Liver (tissue), 9 donors: ENCODE data around the gene MARS1. TPM values are rescaled to one million over a fixed set of nuclear protein-coding genes. Genes with fewer than 3 reads are reported as not detected.

ENCODE experiments used
- DNase-seq: peaks from one replicate; pipeline ENCODE4 v3.0.0-alpha.2; 2017; ENCODE audit warnings: low spot score
- H3K27ac ChIP-seq, 2 donors: one replicate each; pipeline ENCODE4 v1.7.0; 2013; ENCODE audit warnings: inconsistent platforms in 2 of 2, low read length in 2 of 2, control low read depth in 1 of 2, low read depth in 1 of 2, mild to moderate bottlenecking in 1 of 2
- H3K27me3 ChIP-seq, 4 donors: one replicate each; pipeline versions ENCODE4 v1.6.1 to v1.7.0; 2013; ENCODE audit warnings: low read length in 3 of 4, inconsistent platforms in 1 of 4, mild to moderate bottlenecking in 1 of 4, moderate library complexity in 1 of 4; ENCODE audit not compliant: control insufficient read depth in 4 of 4, insufficient read depth in 4 of 4
- H3K36me3 ChIP-seq, 4 donors: one replicate each; pipeline versions ENCODE4 v1.6.1 to v1.7.0; 2013; ENCODE audit warnings: low read length in 3 of 4, mild to moderate bottlenecking in 3 of 4, low read depth in 1 of 4, moderate library complexity in 1 of 4; ENCODE audit not compliant: control insufficient read depth in 4 of 4, insufficient read depth in 3 of 4
- H3K4me1 ChIP-seq, 4 donors: one replicate each; pipeline versions ENCODE4 v1.6.1 to v1.7.0; 2013; ENCODE audit warnings: low read length in 3 of 4, mild to moderate bottlenecking in 3 of 4, moderate library complexity in 1 of 4; ENCODE audit not compliant: control insufficient read depth in 4 of 4, insufficient read depth in 4 of 4
- H3K4me3 ChIP-seq, 3 donors: one replicate each; pipeline versions ENCODE4 v1.6.1 to v1.7.0; 2013; ENCODE audit warnings: low read length in 3 of 3, control low read depth in 1 of 3, low read depth in 1 of 3, mild to moderate bottlenecking in 1 of 3
- H3K9ac ChIP-seq, 2 donors: one replicate each; pipeline ENCODE4 v1.7.0; 2013; ENCODE audit warnings: low read length in 2 of 2, mild to moderate bottlenecking in 2 of 2, moderate library complexity in 2 of 2, control low read depth in 1 of 2, low read depth in 1 of 2
- H3K9me3 ChIP-seq, 4 donors: one replicate each; pipeline versions ENCODE4 v1.6.1 to v1.7.0; 2013; ENCODE audit warnings: low read length in 3 of 4; ENCODE audit not compliant: control insufficient read depth in 4 of 4
- EGR1 ChIP-seq, 2 donors: IDR thresholded peaks; 2 replicates each; pipeline ENCODE4 v1.6.1; 2016 to 2018; ENCODE audit warnings: antibody characterized with exemption in 2 of 2, low read depth in 2 of 2
- FOXA1 ChIP-seq: IDR thresholded peaks from 2 replicates; pipeline ENCODE4 v1.6.1; 2016; ENCODE audit warnings: antibody characterized with exemption
- GABPA ChIP-seq, 2 donors: IDR thresholded peaks in 1 of 2; conservative IDR thresholded peaks in 1 of 2; 2 replicates each; pipeline ENCODE4 v1.6.1; 2016; ENCODE audit warnings: antibody characterized with exemption in 2 of 2, mild to moderate bottlenecking in 1 of 2, moderate library complexity in 1 of 2
- HNF4A ChIP-seq, 2 donors: conservative IDR thresholded peaks; 2 replicates each; pipeline ENCODE4 v1.6.1; 2016; ENCODE audit warnings: antibody characterized with exemption in 2 of 2, mild to moderate bottlenecking in 2 of 2
- HNF4G ChIP-seq: IDR thresholded peaks from 2 replicates; pipeline ENCODE4 v1.6.1; 2016; ENCODE audit warnings: antibody characterized with exemption
- JUND ChIP-seq, 2 donors: IDR thresholded peaks; 2 replicates each; pipeline ENCODE4 v1.6.1; 2016; ENCODE audit warnings: antibody characterized with exemption in 2 of 2
- NR2F2 ChIP-seq: IDR thresholded peaks from 2 replicates; pipeline ENCODE4 v1.6.1; 2016; ENCODE audit warnings: antibody characterized with exemption
- RAD21 ChIP-seq, 2 donors: IDR thresholded peaks; 2 replicates each; pipeline ENCODE4 v1.6.1; 2016; ENCODE audit warnings: antibody characterized with exemption in 2 of 2, mild to moderate bottlenecking in 2 of 2
- RXRA ChIP-seq, 2 donors: IDR thresholded peaks; 2 replicates each; pipeline ENCODE4 v1.6.1; 2017 to 2018; ENCODE audit warnings: antibody characterized with exemption in 2 of 2, mild to moderate bottlenecking in 1 of 2
- SP1 ChIP-seq: IDR thresholded peaks from 2 replicates; pipeline ENCODE4 v1.6.1; 2018; ENCODE audit warnings: antibody characterized with exemption, mild to moderate bottlenecking
- WGBS: extraction: QIAGEN DNeasy Blood & Tissue Kit; methylation state at CpG from one replicate; pipeline ENCODE4 v1.1.7; 2013; 5-methylcytosine and 5-hydroxymethylcytosine counted together
- polyA plus RNA-seq, 2 donors: library from polyadenylated mRNA; stranded (reverse) in 1 of 2; unstranded in 1 of 2; fragments of 200-250 nt in 1 of 2; fragments of >200 nt in 1 of 2; fragmentation: Nextera tagmentation in 1 of 2; extraction: Ambion mirVana in 1 of 2; gene quantifications; one replicate each; pipeline versions ENCODE4 v1.2.1 to v1.2.3, GENCODE V29; 2013 to 2015
- total RNA-seq, 2 donors: library from RNA; depleted of rRNA; stranded (reverse); fragments of >200 nt; gene quantifications; one replicate each; pipeline ENCODE4 v1.2.3, GENCODE V29; 2014
- TF ChIP-seq, protein P1 (sequence below): IDR thresholded peaks from 2 replicates; pipeline ENCODE4 v1.6.1; 2016; ENCODE audit warnings: antibody characterized with exemption
- TF ChIP-seq, protein P2 (sequence below): IDR thresholded peaks from 2 replicates; pipeline ENCODE4 v1.6.1; 2016; ENCODE audit warnings: antibody characterized with exemption
- TF ChIP-seq, protein P3 (sequence below): IDR thresholded peaks from 2 replicates; pipeline ENCODE4 v1.6.1; 2016; ENCODE audit warnings: antibody characterized with exemption, mild to moderate bottlenecking
- TF ChIP-seq, protein P4 (sequence below): IDR thresholded peaks from 2 replicates; pipeline ENCODE4 v1.6.1; 2016; ENCODE audit warnings: antibody characterized with exemption
- donor health status: healthy.
- donor health status: healthy.
- donor health status: healthy.
- donor health status: healthy.
- donor health status: healthy.

MARS1 gene
- total and polyA plus RNA-seq, 4 donors = 43.9 to 83.3 (median 56.0) TPM

DNA sequence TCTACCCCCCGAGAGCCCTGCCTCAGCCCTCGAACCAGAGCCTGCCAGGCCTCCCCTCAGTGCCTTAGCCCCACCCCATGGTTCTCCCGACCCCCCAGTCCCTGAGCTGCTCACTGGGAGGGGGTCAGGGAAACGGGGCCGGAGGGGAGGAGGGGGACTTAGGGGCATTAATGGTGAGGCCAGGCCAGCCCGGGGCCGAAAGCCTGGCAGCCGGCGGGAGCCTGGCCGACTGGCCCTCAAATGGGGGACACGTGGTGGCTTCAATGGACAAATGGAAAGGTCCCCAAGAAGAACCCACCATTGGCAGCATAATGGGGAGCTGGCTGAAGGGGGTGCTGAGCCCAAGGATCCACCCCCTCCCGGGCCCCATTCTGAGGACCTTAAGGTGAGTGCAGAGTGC lies 40.3 kb downstream of the MARS1 start:
- Histone ChIP-seq H3K27me3 (no peaks in the 10 kb centered on the region), H3K36me3 (peaks cover 21 to 65% (median 47%) of the 10 kb centered on the region in 4 donors), H3K27ac (no peak overlapping the region), H3K9me3 (no peaks in the 10 kb centered on the region), H3K9ac (no peak overlapping the region), H3K4me1 (peaks cover 7 to 19% (median 17%) of the 10 kb centered on the region in 4 donors), H3K4me3 (no peak overlapping the region)
- TF ChIP-seq, protein P1, sequence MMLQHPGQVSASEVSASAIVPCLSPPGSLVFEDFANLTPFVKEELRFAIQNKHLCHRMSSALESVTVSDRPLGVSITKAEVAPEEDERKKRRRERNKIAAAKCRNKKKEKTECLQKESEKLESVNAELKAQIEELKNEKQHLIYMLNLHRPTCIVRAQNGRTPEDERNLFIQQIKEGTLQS = no peak
- TF ChIP-seq GABPA (IDR thresholded peaks at IDR 0.05 in 1 of 2, conservative IDR thresholded peaks at IDR 0.05 in 1 of 2) (no peak), JUND (IDR thresholded peaks at IDR 0.05) (no peak), HNF4G (no peak), EGR1 (IDR thresholded peaks at IDR 0.05; ENCODE audit: low read depth in 2 of 2) (no peak), RAD21 (IDR thresholded peaks at IDR 0.05) (no peak), RXRA (IDR thresholded peaks at IDR 0.05) (no peak)
- TF ChIP-seq, protein P2, sequence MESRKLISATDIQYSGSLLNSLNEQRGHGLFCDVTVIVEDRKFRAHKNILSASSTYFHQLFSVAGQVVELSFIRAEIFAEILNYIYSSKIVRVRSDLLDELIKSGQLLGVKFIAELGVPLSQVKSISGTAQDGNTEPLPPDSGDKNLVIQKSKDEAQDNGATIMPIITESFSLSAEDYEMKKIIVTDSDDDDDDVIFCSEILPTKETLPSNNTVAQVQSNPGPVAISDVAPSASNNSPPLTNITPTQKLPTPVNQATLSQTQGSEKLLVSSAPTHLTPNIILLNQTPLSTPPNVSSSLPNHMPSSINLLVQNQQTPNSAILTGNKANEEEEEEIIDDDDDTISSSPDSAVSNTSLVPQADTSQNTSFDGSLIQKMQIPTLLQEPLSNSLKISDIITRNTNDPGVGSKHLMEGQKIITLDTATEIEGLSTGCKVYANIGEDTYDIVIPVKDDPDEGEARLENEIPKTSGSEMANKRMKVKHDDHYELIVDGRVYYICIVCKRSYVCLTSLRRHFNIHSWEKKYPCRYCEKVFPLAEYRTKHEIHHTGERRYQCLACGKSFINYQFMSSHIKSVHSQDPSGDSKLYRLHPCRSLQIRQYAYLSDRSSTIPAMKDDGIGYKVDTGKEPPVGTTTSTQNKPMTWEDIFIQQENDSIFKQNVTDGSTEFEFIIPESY = no peak
- 94% methylated on average over 12 of the region's 12 CpGs for WGBS
- no peak for DNase-seq

DNA sequence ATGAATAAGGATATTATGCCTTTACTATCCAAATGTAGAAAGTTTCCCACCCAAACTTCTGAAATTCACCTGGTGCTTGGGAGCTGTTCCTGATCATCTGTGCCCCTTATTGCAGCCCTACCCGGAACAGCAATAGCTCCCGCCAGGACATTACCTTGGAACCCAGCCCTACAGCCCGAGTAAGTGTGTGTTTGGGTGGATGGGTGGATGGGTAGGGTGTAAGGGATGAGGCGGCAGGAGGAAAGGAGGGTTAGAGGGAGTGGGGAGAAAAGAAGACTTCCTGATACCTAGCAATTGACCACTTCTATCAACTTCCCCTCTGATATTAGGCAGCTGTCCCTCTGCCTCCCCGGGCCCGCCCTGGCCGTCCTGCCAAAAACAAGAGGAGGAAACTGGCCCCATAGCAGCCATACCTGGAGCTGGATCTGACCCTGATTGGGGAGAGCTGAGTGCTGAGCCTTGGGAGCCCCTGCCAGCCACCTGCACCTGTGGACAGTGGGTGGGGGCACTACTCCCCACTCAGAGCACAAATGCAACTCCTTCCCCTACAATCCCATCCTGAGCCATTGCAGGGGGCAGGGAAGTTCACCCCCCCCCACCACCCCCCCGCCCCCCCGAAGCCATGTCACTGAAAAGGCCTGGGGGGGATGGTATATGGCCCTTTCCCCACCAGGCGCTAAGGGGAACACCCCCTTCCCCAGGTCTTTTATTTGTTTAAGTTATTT lies 41.1 kb downstream of the MARS1 start:
- DNase-seq = no peak
- TF ChIP-seq HNF4G (no peak), FOXA1 (no peak), HNF4A (conservative IDR thresholded peaks at IDR 0.05) (no peak), SP1 (no peak), NR2F2 (no peak), JUND (IDR thresholded peaks at IDR 0.05) (no peak), RXRA (IDR thresholded peaks at IDR 0.05) (no peak)
- TF ChIP-seq, protein P1 = no peak
- 83% methylated on average over 10 of the region's 10 CpGs for WGBS

DNA sequence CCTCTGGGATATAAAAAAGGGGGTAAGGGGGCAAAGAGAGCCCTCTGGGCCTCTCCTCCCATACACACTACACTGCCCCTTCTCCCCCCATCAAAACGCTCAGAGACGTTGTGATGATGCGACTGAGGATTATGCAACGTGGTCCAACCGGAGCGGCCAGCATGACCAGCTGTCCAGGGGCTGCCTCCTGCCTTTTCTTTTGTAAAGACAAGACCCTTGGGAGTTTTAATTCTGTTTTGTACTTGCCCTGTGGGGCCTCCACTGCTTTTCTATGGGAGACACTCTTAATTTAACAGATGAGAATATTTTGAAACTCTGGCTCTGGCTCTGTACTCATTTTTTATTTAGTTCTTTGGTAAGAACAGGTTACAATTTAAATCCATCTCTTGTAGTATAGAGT lies 42.0 kb downstream of the MARS1 start:
- TF ChIP-seq RXRA (IDR thresholded peaks at IDR 0.05) (no peak), EGR1 (IDR thresholded peaks at IDR 0.05; ENCODE audit: low read depth in 2 of 2) (no peak), NR2F2 (no peak), HNF4A (conservative IDR thresholded peaks at IDR 0.05) (no peak), RAD21 (IDR thresholded peaks at IDR 0.05) (no peak)
- TF ChIP-seq, protein P3, sequence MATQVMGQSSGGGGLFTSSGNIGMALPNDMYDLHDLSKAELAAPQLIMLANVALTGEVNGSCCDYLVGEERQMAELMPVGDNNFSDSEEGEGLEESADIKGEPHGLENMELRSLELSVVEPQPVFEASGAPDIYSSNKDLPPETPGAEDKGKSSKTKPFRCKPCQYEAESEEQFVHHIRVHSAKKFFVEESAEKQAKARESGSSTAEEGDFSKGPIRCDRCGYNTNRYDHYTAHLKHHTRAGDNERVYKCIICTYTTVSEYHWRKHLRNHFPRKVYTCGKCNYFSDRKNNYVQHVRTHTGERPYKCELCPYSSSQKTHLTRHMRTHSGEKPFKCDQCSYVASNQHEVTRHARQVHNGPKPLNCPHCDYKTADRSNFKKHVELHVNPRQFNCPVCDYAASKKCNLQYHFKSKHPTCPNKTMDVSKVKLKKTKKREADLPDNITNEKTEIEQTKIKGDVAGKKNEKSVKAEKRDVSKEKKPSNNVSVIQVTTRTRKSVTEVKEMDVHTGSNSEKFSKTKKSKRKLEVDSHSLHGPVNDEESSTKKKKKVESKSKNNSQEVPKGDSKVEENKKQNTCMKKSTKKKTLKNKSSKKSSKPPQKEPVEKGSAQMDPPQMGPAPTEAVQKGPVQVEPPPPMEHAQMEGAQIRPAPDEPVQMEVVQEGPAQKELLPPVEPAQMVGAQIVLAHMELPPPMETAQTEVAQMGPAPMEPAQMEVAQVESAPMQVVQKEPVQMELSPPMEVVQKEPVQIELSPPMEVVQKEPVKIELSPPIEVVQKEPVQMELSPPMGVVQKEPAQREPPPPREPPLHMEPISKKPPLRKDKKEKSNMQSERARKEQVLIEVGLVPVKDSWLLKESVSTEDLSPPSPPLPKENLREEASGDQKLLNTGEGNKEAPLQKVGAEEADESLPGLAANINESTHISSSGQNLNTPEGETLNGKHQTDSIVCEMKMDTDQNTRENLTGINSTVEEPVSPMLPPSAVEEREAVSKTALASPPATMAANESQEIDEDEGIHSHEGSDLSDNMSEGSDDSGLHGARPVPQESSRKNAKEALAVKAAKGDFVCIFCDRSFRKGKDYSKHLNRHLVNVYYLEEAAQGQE = no peak
- TF ChIP-seq, protein P2 = no peak
- TF ChIP-seq, protein P1 = no peak
- TF ChIP-seq, protein P4, sequence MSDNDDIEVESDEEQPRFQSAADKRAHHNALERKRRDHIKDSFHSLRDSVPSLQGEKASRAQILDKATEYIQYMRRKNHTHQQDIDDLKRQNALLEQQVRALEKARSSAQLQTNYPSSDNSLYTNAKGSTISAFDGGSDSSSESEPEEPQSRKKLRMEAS = no peak
- H3K27me3 ChIP-seq = no peaks in the 10 kb centered on the region
- 82% methylated on average over 6 of the region's 6 CpGs for WGBS
- peaks cover 21 to 77% (median 49%) of the 10 kb centered on the region in 4 donors for H3K36me3 ChIP-seq
- no peaks in the 10 kb centered on the region for H3K9me3 ChIP-seq
- H3K27ac ChIP-seq = no peak overlapping the region
- no peak overlapping the region for H3K9ac ChIP-seq
- DNase-seq = no peak
- peaks cover 0 to 3% (median 2%) of the 10 kb centered on the region in 4 donors for H3K4me1 ChIP-seq
- H3K4me3 ChIP-seq = no peak overlapping the region

More for the DNA sequence above, 41.1 kb downstream of the MARS1 start:
- H3K9ac ChIP-seq = no peak overlapping the region
- H3K27me3 ChIP-seq = no peaks in the 10 kb centered on the region
- H3K9me3 ChIP-seq = no peaks in the 10 kb centered on the region
- H3K36me3 ChIP-seq = peaks cover 21 to 71% (median 51%) of the 10 kb centered on the region in 4 donors
- H3K4me1 ChIP-seq = peaks cover 5 to 12% (median 10%) of the 10 kb centered on the region in 4 donors
- no peak overlapping the region for H3K4me3 ChIP-seq
- no peak overlapping the region for H3K27ac ChIP-seq
